Neural progenitor cell (in vitro differentiated cells): ENCODE results near the gene KLHL29. TPM values are rescaled to one million over a fixed set of nuclear protein-coding genes. Genes with fewer than 3 reads are reported as not detected.

ENCODE experiments used
- DNase-seq: peaks from one replicate; pipeline ENCODE4 v3.0.0-alpha.2; 2016; ENCODE audit warnings: low spot score
- H2AFZ ChIP-seq: fragments of 200-600 bp; sonication (generic); replicated peaks from 2 replicates; pipeline ENCODE4 v1.6.1; 2016; ENCODE audit warnings: antibody characterized with exemption
- H3F3A ChIP-seq: fragments of 200-600 bp; sonication (generic); 2 replicates; pipeline ENCODE4 v1.6.1; 2016; ENCODE audit warnings: antibody characterized with exemption, low read depth
- H3K27ac ChIP-seq: fragments of 200-600 bp; sonication (generic); 2 replicates; pipeline ENCODE4 v1.5.1; 2016; ENCODE audit warnings: mild to moderate bottlenecking
- H3K27me3 ChIP-seq: fragments of 200-600 bp; sonication (generic); 2 replicates; pipeline ENCODE4 v1.6.1; 2016; ENCODE audit warnings: mild to moderate bottlenecking, moderate library complexity
- H3K36me3 ChIP-seq: fragments of 200-600 bp; sonication (generic); 2 replicates; pipeline ENCODE4 v1.5.1; 2016
- H3K4me1 ChIP-seq: fragments of 200-600 bp; sonication (generic); 2 replicates; pipeline ENCODE4 v1.6.1; 2016; ENCODE audit warnings: mixed run types
- H3K4me2 ChIP-seq: fragments of 200-600 bp; sonication (generic); 2 replicates; pipeline ENCODE4 v1.6.1; 2016
- H3K4me3 ChIP-seq: fragments of 200-600 bp; sonication (generic); 2 replicates; pipeline ENCODE4 v1.5.1; 2016
- H3K79me2 ChIP-seq: fragments of 200-600 bp; sonication (generic); 2 replicates; pipeline ENCODE4 v1.6.1; 2016; ENCODE audit warnings: low read depth
- H3K9ac ChIP-seq: fragments of 200-600 bp; sonication (generic); 2 replicates; pipeline ENCODE4 v1.6.1; 2016
- H3K9me3 ChIP-seq: fragments of 200-600 bp; sonication (generic); 2 replicates; pipeline ENCODE4 v1.5.1; 2016; ENCODE audit warnings: low read depth
- H4K20me1 ChIP-seq: fragments of 200-600 bp; sonication (generic); 2 replicates; pipeline ENCODE4 v1.6.1; 2016; ENCODE audit warnings: low read depth
- H3K27ac Mint-ChIP-seq: 3 replicates; pipeline ENCODE4 v1.8.0; 2021; ENCODE audit warnings: mixed read lengths
- H3K27me3 Mint-ChIP-seq: 2 replicates; pipeline ENCODE4 v1.8.0; 2022; ENCODE audit warnings: low read depth, mild to moderate bottlenecking, inconsistent platforms, moderate library complexity, mixed read lengths; ENCODE audit not compliant: insufficient read depth
- H3K36me3 Mint-ChIP-seq: 3 replicates; pipeline ENCODE4 v1.8.0; 2021; ENCODE audit warnings: mixed read lengths
- H3K4me1 Mint-ChIP-seq: 3 replicates; pipeline ENCODE4 v1.8.0; 2021; ENCODE audit warnings: mixed read lengths
- H3K4me3 Mint-ChIP-seq: 3 replicates; pipeline ENCODE4 v1.8.0; 2021; ENCODE audit warnings: mild to moderate bottlenecking, moderate library complexity, mixed read lengths
- H3K9me3 Mint-ChIP-seq: 3 replicates; pipeline ENCODE4 v1.8.0; 2020; ENCODE audit warnings: mixed read lengths
- EZH2 ChIP-seq: fragments of 200-600 bp; sonication (generic); IDR thresholded peaks from 2 replicates; pipeline ENCODE4 v1.6.1; 2017; ENCODE audit warnings: antibody characterized with exemption, mild to moderate bottlenecking, moderate library complexity
- EZH2phosphoT487 ChIP-seq: fragments of 200-600 bp; sonication (generic); IDR thresholded peaks from 2 replicates; pipeline ENCODE4 v1.6.1; 2017; ENCODE audit warnings: antibody characterized with exemption
- total RNA-seq: library from RNA; depleted of rRNA; stranded (reverse); fragments of >200 nt; gene quantifications from 2 replicates; pipeline ENCODE4 v1.2.3, GENCODE V29; 2015; ENCODE audit warnings: low replicate concordance
- TF ChIP-seq, protein P1 (sequence below): fragments of 200-600 bp; sonication (generic); IDR thresholded peaks from 2 replicates; pipeline ENCODE4 v1.5.1; 2017; ENCODE audit warnings: antibody characterized with exemption, mild to moderate bottlenecking

KLHL29 gene
- total RNA-seq, 1 donor from 2014 or later, result 1.6 TPM

DNA sequence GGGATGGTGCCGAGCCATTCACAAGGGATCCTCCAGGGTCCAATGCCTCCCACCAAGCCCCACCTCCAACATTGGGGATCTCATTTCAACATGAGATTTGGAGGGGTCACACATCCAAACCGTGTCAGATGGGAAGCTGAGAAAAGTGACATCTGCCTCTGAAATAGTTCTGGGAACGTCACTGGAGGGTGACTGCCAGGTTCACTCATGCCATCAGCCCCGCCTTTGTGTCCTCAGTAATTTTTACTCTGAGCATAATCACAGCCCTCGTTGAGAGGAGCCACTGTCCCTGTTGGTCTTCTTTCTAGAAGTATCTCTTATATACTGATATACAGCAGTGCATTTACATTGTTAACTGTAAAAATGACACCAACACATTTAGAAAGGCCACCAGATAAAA is 67.4 kb downstream of the KLHL29 start:
- no peak overlapping the region for H3K4me2 ChIP-seq
- TF ChIP-seq, protein P1, sequence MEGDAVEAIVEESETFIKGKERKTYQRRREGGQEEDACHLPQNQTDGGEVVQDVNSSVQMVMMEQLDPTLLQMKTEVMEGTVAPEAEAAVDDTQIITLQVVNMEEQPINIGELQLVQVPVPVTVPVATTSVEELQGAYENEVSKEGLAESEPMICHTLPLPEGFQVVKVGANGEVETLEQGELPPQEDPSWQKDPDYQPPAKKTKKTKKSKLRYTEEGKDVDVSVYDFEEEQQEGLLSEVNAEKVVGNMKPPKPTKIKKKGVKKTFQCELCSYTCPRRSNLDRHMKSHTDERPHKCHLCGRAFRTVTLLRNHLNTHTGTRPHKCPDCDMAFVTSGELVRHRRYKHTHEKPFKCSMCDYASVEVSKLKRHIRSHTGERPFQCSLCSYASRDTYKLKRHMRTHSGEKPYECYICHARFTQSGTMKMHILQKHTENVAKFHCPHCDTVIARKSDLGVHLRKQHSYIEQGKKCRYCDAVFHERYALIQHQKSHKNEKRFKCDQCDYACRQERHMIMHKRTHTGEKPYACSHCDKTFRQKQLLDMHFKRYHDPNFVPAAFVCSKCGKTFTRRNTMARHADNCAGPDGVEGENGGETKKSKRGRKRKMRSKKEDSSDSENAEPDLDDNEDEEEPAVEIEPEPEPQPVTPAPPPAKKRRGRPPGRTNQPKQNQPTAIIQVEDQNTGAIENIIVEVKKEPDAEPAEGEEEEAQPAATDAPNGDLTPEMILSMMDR, result no peak
- no peak for TF ChIP-seq EZH2phosphoT487
- no peak for TF ChIP-seq EZH2
- peaks cover 39% of the 10 kb centered on the region for H3K4me1 Mint-ChIP-seq

DNA sequence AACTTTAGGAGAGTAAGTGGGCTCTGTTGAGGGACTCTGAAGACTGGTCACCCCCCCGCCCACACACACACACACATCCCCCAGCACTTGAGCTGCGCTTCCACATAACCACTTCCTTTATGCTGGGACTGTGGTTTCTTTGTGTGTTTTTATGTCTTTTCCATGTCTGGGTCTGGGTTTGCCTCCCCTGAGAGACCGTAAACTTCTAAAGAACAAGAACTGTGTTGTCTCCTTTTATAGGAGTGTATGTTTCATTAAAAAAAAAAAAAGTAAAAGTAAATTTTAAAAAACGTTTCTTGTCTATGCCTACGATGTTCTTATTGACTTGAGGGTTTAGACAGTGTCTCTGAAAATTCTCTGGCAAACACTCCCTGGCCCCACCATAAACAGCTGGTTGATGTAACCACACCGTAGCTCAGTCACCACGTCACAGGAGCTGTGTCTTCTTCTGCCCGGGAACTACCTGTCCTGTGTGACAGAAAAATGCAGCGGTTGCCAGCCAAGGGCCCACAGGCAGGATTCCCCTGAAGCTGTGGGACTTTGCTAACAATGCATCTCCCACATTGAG is 68.0 kb downstream of the KLHL29 start:
- peak overlapping the region; percentile 96 for H3K27ac Mint-ChIP-seq
- TF ChIP-seq EZH2phosphoT487 (no peak), EZH2 (no peak)
- TF ChIP-seq, protein P1, result no peak
- no peak overlapping the region for H3K4me3 Mint-ChIP-seq
- peaks cover 39% of the 10 kb centered on the region for H3K4me1 Mint-ChIP-seq
- Histone ChIP-seq H2AFZ (no peak overlapping the region), H4K20me1 (no peaks in the 10 kb centered on the region), H3F3A (peaks cover 7% of the 10 kb centered on the region), H3K4me2 (peak overlapping the region; percentile 50), H3K4me3 (no peak overlapping the region), H3K4me1 (peaks cover 18% of the 10 kb centered on the region), H3K79me2 (no peaks in the 10 kb centered on the region), H3K9me3 (no peaks in the 10 kb centered on the region), H3K27ac (peak overlapping the region; percentile 63), H3K36me3 (no peaks in the 10 kb centered on the region), H3K9ac (no peak overlapping the region), H3K27me3 (no peaks in the 10 kb centered on the region)
- no peaks in the 10 kb centered on the region for H3K27me3 Mint-ChIP-seq
- no peak for DNase-seq
- H3K36me3 Mint-ChIP-seq, result peaks cover 7% of the 10 kb centered on the region
- no peaks in the 10 kb centered on the region for H3K9me3 Mint-ChIP-seq

More for the DNA sequence above, 67.4 kb downstream of the KLHL29 start:
- H3K9ac ChIP-seq, result no peak overlapping the region
- Mint-ChIP-seq H3K9me3 (no peaks in the 10 kb centered on the region), H3K4me3 (no peak overlapping the region), H3K36me3 (peaks cover 7% of the 10 kb centered on the region), H3K27ac (no peak overlapping the region), H3K27me3 (no peaks in the 10 kb centered on the region)
- no peak overlapping the region for H2AFZ ChIP-seq
- H3K9me3 ChIP-seq, result no peaks in the 10 kb centered on the region
- no peak overlapping the region for H3K4me3 ChIP-seq
- H3K4me1 ChIP-seq, result peaks cover 18% of the 10 kb centered on the region
- H4K20me1 ChIP-seq, result no peaks in the 10 kb centered on the region
- DNase-seq, result no peak
- H3K27ac ChIP-seq, result no peak overlapping the region
- H3K79me2 ChIP-seq, result no peaks in the 10 kb centered on the region
- H3K27me3 ChIP-seq, result no peaks in the 10 kb centered on the region
- H3F3A ChIP-seq, result peaks cover 7% of the 10 kb centered on the region
- no peaks in the 10 kb centered on the region for H3K36me3 ChIP-seq

DNA sequence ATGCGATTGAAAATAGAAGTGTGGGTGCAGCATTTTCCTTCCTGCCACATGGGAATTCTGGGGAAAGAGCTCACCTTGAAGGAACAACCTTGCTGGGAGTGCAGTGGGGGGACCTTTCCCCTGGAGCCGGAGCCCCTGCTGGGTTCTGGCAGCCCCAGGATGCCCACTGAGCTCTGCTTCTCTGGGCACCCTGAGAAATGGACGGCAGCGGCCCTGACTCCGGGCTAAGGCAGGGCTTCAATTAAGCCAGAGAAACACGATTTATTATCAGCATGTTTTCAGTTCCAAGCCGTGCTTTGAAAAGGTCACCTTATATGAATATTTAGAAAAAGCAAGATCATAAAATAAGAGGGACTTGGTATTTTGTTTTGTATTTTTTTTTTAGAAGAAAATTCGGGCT is 68.5 kb downstream of the KLHL29 start:
- H4K20me1 ChIP-seq, result no peaks in the 10 kb centered on the region
- peaks cover 18% of the 10 kb centered on the region for H3K4me1 ChIP-seq
- no peak overlapping the region for H3K4me3 ChIP-seq
- no peak for DNase-seq
- H3K9me3 ChIP-seq, result no peaks in the 10 kb centered on the region
- peaks cover 39% of the 10 kb centered on the region for H3K4me1 Mint-ChIP-seq
- H3K9ac ChIP-seq, result no peak overlapping the region
- H3K36me3 Mint-ChIP-seq, result peaks cover 7% of the 10 kb centered on the region
- peaks cover 7% of the 10 kb centered on the region for H3F3A ChIP-seq
- H3K4me3 Mint-ChIP-seq, result peak overlapping the region; percentile 27
- H3K36me3 ChIP-seq, result no peaks in the 10 kb centered on the region
- no peaks in the 10 kb centered on the region for H3K79me2 ChIP-seq
- H3K27ac ChIP-seq, result peak overlapping the region; percentile 63
- H2AFZ ChIP-seq, result no peak overlapping the region
- no peak for TF ChIP-seq EZH2
- no peaks in the 10 kb centered on the region for H3K9me3 Mint-ChIP-seq
- H3K27me3 Mint-ChIP-seq, result no peaks in the 10 kb centered on the region
- H3K27me3 ChIP-seq, result no peaks in the 10 kb centered on the region
- H3K4me2 ChIP-seq, result peak overlapping the region; percentile 50
- peak overlapping the region; percentile 96 for H3K27ac Mint-ChIP-seq

DNA sequence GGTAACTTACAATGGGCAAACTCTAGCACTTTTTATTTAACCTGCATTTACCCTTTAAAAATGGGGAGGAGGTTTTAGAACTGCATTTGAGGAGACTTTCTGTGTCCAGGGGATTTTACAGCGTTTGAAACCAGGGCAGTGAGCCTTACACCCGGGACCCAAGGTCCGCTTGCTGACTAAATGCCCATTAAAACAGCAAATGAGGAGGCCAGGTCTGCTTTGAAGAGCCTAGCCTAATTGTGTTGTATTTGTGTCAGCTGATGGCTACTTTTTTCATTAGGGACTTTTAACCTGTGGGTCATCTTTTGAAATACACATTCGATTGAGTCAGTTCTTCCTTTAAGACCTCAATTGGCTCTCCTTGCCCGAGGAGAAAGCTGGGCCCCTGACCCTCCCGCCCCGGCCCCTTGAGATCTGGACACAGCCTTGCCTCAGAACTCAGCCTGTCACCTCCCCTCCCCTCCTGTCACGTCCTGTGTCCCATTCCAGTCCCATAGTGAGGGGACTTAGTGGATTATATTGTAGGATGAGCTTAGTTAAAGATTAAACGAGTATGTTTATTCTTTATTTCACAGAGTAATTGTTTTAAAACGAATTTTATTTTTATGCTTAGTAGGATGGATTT is 69.0 kb downstream of the KLHL29 start:
- H3K4me3 ChIP-seq, result no peak overlapping the region
- H3K9me3 Mint-ChIP-seq, result no peaks in the 10 kb centered on the region
- H2AFZ ChIP-seq, result no peak overlapping the region
- H3K36me3 Mint-ChIP-seq, result peaks cover 7% of the 10 kb centered on the region
- DNase-seq, result peak; percentile 57
- H4K20me1 ChIP-seq, result no peaks in the 10 kb centered on the region
- H3K36me3 ChIP-seq, result no peaks in the 10 kb centered on the region
- TF ChIP-seq, protein P1, result no peak
- TF ChIP-seq EZH2phosphoT487 (no peak), EZH2 (no peak)
- no peaks in the 10 kb centered on the region for H3K9me3 ChIP-seq
- H3K27ac ChIP-seq, result peak overlapping the region; percentile 63
- no peaks in the 10 kb centered on the region for H3K27me3 ChIP-seq
- no peak overlapping the region for H3K4me3 Mint-ChIP-seq
- H3F3A ChIP-seq, result peaks cover 7% of the 10 kb centered on the region
- H3K79me2 ChIP-seq, result no peaks in the 10 kb centered on the region
- no peaks in the 10 kb centered on the region for H3K27me3 Mint-ChIP-seq
- H3K4me1 ChIP-seq, result peaks cover 18% of the 10 kb centered on the region
- peak overlapping the region; percentile 96 for H3K27ac Mint-ChIP-seq
- H3K4me1 Mint-ChIP-seq, result peaks cover 39% of the 10 kb centered on the region
- H3K9ac ChIP-seq, result no peak overlapping the region
- peak overlapping the region; percentile 50 for H3K4me2 ChIP-seq
